ENCODE measurements around the gene LRRC3B. TPM values are rescaled to one million over a fixed set of nuclear protein-coding genes. Genes with fewer than 3 reads are reported as not detected.
"Not testable (repeated sequence)": the region's sequence is repeated elsewhere in the genome, so short reads cannot be mapped to it uniquely, and the experiment has no call there.

LRRC3B gene
- total RNA-seq, 6 experiments from 2014 or later, result not detected

- H3K4me1 ChIP-seq, result no peaks in the 10 kb centered on the region
- no peaks in the 10 kb centered on the region for H3K27me3 ChIP-seq
- intact Hi-C loops (cut with DNase I), result no loop called here
- DNase-seq, result no peak
- TF ChIP-seq POLR2A (IDR thresholded peaks at IDR 0.05) (no peak), CTCF (IDR thresholded peaks at IDR 0.05) (no peak)
- WGBS (ENCODE audit: insufficient coverage, low coverage, low lambda C conversion rate, missing lambda C conversion rate), result no CpG with 5 or more reads among the region's 3 CpGs
- ATAC-seq, result no peak
- no peak overlapping the region for H3K4me3 ChIP-seq
- no peak overlapping the region for H3K27ac ChIP-seq
- H3K36me3 ChIP-seq, result no peaks in the 10 kb centered on the region
- H3K9me3 ChIP-seq, result no peaks in the 10 kb centered on the region
Observed at GRCh38 chr3:26596335-26596734, 26.2 kb upstream of the LRRC3B start.

- H3K36me3 ChIP-seq; DNase-seq; ATAC-seq; H3K27me3 ChIP-seq; intact Hi-C loops (cut with DNase I); H3K27ac ChIP-seq; H3K9me3 ChIP-seq; H3K4me3 ChIP-seq; H3K4me1 ChIP-seq: not testable (repeated sequence)
- no CpG with 5 or more reads among the region's 1 CpG for WGBS (ENCODE audit: insufficient coverage, low coverage, low lambda C conversion rate, missing lambda C conversion rate)
Observed at GRCh38 chr3:26603311-26603710, 19.3 kb upstream of the LRRC3B start.

- H3K4me3 ChIP-seq; ATAC-seq; H3K36me3 ChIP-seq; intact Hi-C loops (cut with DNase I); DNase-seq; H3K9me3 ChIP-seq; H3K4me1 ChIP-seq; H3K27ac ChIP-seq; H3K27me3 ChIP-seq: not testable (repeated sequence)
- WGBS (ENCODE audit: insufficient coverage, low coverage, low lambda C conversion rate, missing lambda C conversion rate), result 42% methylated on average over 3 of the region's 3 CpGs
Observed at GRCh38 chr3:26603771-26604170, 18.8 kb upstream of the LRRC3B start.

- DNase-seq (no peak), ATAC-seq (no peak)
- H3K4me3 ChIP-seq, result no peak overlapping the region
- H3K27ac ChIP-seq, result no peak overlapping the region
- no peaks in the 10 kb centered on the region for H3K9me3 ChIP-seq
- WGBS (ENCODE audit: insufficient coverage, low coverage, low lambda C conversion rate, missing lambda C conversion rate), result 42% methylated on average over 8 of the region's 8 CpGs
- no peaks in the 10 kb centered on the region for H3K27me3 ChIP-seq
- no peaks in the 10 kb centered on the region for H3K4me1 ChIP-seq
- H3K36me3 ChIP-seq, result no peaks in the 10 kb centered on the region
- TF ChIP-seq POLR2A (IDR thresholded peaks at IDR 0.05) (no peak), CTCF (IDR thresholded peaks at IDR 0.05) (no peak)
- intact Hi-C loops (cut with DNase I), result no loop called here
Observed at GRCh38 chr3:26614006-26614685, 8.4 kb upstream of the LRRC3B start.

GRCh38 chr3:26621176-26621575, 1.4 kb upstream of the LRRC3B start:
- ATAC-seq, result no peak
- intact Hi-C loops (cut with DNase I), result no loop called here
- no peak for TF ChIP-seq CTCF (IDR thresholded peaks at IDR 0.05)
- no peak for TF ChIP-seq POLR2A (IDR thresholded peaks at IDR 0.05)
- Histone ChIP-seq H3K27ac (no peak overlapping the region), H3K4me3 (no peak overlapping the region), H3K36me3 (no peaks in the 10 kb centered on the region), H3K27me3 (no peaks in the 10 kb centered on the region), H3K9me3 (no peaks in the 10 kb centered on the region), H3K4me1 (no peaks in the 10 kb centered on the region)
- no peak for DNase-seq

Data from right lobe of liver (tissue), 6 donors.